ENCODE data around the gene LNX1.
A peak's percentile ranks its signal among the peaks of the same experiment; 100 is the strongest.

LNX1 gene

GRCh38 chr4:53548662-53549061, 42.6 kb downstream of the LNX1 start:
- no peak for DNase-seq (ENCODE audit: low read depth)
- no peak overlapping the region for H3K4me3 ChIP-seq (ENCODE audit: control insufficient read depth, low read depth, low read length)
- TF ChIP-seq CTCF (conservative IDR thresholded peaks at IDR 0.05; ENCODE audit: control insufficient read depth, insufficient read depth, low read depth, low read length) = no peak

- no peak for TF ChIP-seq CTCF (conservative IDR thresholded peaks at IDR 0.05; ENCODE audit: control insufficient read depth, insufficient read depth, low read depth, low read length)
- H3K4me3 ChIP-seq (ENCODE audit: control insufficient read depth, low read depth, low read length) = no peak overlapping the region
- peak; percentile 40 for DNase-seq (ENCODE audit: low read depth)
Measured at GRCh38 chr4:53547983-53548382, 43.3 kb downstream of the LNX1 start.

- no peak overlapping the region for H3K4me3 ChIP-seq (ENCODE audit: control insufficient read depth, low read depth, low read length)
- TF ChIP-seq CTCF (conservative IDR thresholded peaks at IDR 0.05; ENCODE audit: control insufficient read depth, insufficient read depth, low read depth, low read length) = no peak
- peak; percentile 40 for DNase-seq (ENCODE audit: low read depth)
Measured at GRCh38 chr4:53545942-53546581, 45.2 kb downstream of the LNX1 start.

GRCh38 chr4:53545273-53545672, 46.0 kb downstream of the LNX1 start:
- no peak overlapping the region for H3K4me3 ChIP-seq (ENCODE audit: control insufficient read depth, low read depth, low read length)
- no peak for DNase-seq (ENCODE audit: low read depth)
- no peak for TF ChIP-seq CTCF (conservative IDR thresholded peaks at IDR 0.05; ENCODE audit: control insufficient read depth, insufficient read depth, low read depth, low read length)

GRCh38 chr4:53543561-53543960, 47.7 kb downstream of the LNX1 start:
- TF ChIP-seq CTCF (conservative IDR thresholded peaks at IDR 0.05; ENCODE audit: control insufficient read depth, insufficient read depth, low read depth, low read length) = no peak
- no peak for DNase-seq (ENCODE audit: low read depth)
- H3K4me3 ChIP-seq (ENCODE audit: control insufficient read depth, low read depth, low read length) = no peak overlapping the region

GRCh38 chr4:53541577-53542206, 49.6 kb downstream of the LNX1 start:
- peak; percentile 98 for DNase-seq (ENCODE audit: low read depth)
- H3K4me3 ChIP-seq (ENCODE audit: control insufficient read depth, low read depth, low read length) = no peak overlapping the region
- no peak for TF ChIP-seq CTCF (conservative IDR thresholded peaks at IDR 0.05; ENCODE audit: control insufficient read depth, insufficient read depth, low read depth, low read length)

All from fibroblast of mammary gland (primary cell).